HG03378 (cell line): ENCODE data around the gene HPSE2.

Experiments
- ATAC-seq: cut with Tn5 transposase; IDR thresholded peaks from one replicate; pipeline ENCODE4 v1.9.1; 2021; ENCODE audit warnings: mild to moderate bottlenecking, moderate library complexity; ENCODE audit not compliant: unreplicated experiment

The HPSE2 gene

GRCh38 chr10:98446151-98446660, 789.4 kb downstream of the HPSE2 start:
- peak; percentile 39 for ATAC-seq

GRCh38 chr10:98445200-98445812, 790.3 kb downstream of the HPSE2 start:
- ATAC-seq, result no peak

- ATAC-seq, result peak; percentile 34
Observed at GRCh38 chr10:98444314-98445006, 791.2 kb downstream of the HPSE2 start.

- no peak for ATAC-seq
Observed at GRCh38 chr10:98438715-98439114, 796.9 kb downstream of the HPSE2 start.

GRCh38 chr10:98436704-98437103, 798.9 kb downstream of the HPSE2 start:
- no peak for ATAC-seq

- no peak for ATAC-seq
Observed at GRCh38 chr10:98435178-98435577, 800.5 kb downstream of the HPSE2 start.

GRCh38 chr10:98433881-98434732, 801.5 kb downstream of the HPSE2 start:
- no peak for ATAC-seq

- no peak for ATAC-seq
Observed at GRCh38 chr10:98433371-98433770, 802.3 kb downstream of the HPSE2 start.

GRCh38 chr10:98432330-98432729, 803.3 kb downstream of the HPSE2 start:
- no peak for ATAC-seq

- ATAC-seq, result no peak
Observed at GRCh38 chr10:98431016-98431415, 804.6 kb downstream of the HPSE2 start.

GRCh38 chr10:98430427-98430826, 805.2 kb downstream of the HPSE2 start:
- no peak for ATAC-seq

- ATAC-seq, result no peak
Observed at GRCh38 chr10:98429320-98430072, 806.2 kb downstream of the HPSE2 start.

- ATAC-seq, result no peak
Observed at GRCh38 chr10:98427011-98427515, 808.6 kb downstream of the HPSE2 start.

GRCh38 chr10:98425511-98426352, 809.9 kb downstream of the HPSE2 start:
- peak; percentile 56 for ATAC-seq

- no peak for ATAC-seq
Observed at GRCh38 chr10:98424295-98425254, 811.1 kb downstream of the HPSE2 start.

- ATAC-seq, result no peak
Observed at GRCh38 chr10:98423691-98424120, 811.9 kb downstream of the HPSE2 start.

- no peak for ATAC-seq
Observed at GRCh38 chr10:98422182-98422581, 813.5 kb downstream of the HPSE2 start.

GRCh38 chr10:98420786-98421185, 814.9 kb downstream of the HPSE2 start:
- ATAC-seq, result no peak
